UCSD-AML1 (cell line): ENCODE results near the gene BANP.
"Not testable (repeated sequence)": the region's sequence is repeated elsewhere in the genome, so short reads cannot be mapped to it uniquely, and the experiment has no call there.

Experiments
- DNase-seq: peaks from one replicate; lab custom pipeline; 2025; ENCODE audit not compliant: unreplicated experiment; lab: John Stamatoyannopoulos, UW

The BANP gene

GRCh38 chr16:88098731-88099562, 147.7 kb downstream of the BANP start:
- not testable (repeated sequence) for DNase-seq

- DNase-seq = no peak
Observed at GRCh38 chr16:88099563-88099890, 148.3 kb downstream of the BANP start.

GRCh38 chr16:88099956-88100355, 148.7 kb downstream of the BANP start:
- not testable (repeated sequence) for DNase-seq

- DNase-seq = not testable (repeated sequence)
Observed at GRCh38 chr16:88100801-88101622, 149.8 kb downstream of the BANP start.

GRCh38 chr16:88101623-88102105, 150.4 kb downstream of the BANP start:
- DNase-seq = not testable (repeated sequence)

GRCh38 chr16:88102597-88102996, 151.4 kb downstream of the BANP start:
- DNase-seq = no peak

GRCh38 chr16:88103011-88103410, 151.8 kb downstream of the BANP start:
- no peak for DNase-seq

- no peak for DNase-seq
Observed at GRCh38 chr16:88103581-88104188, 152.5 kb downstream of the BANP start.

GRCh38 chr16:88104363-88104762, 153.1 kb downstream of the BANP start:
- not testable (repeated sequence) for DNase-seq

- not testable (repeated sequence) for DNase-seq
Observed at GRCh38 chr16:88105574-88106140, 154.4 kb downstream of the BANP start.

GRCh38 chr16:88106566-88106965, 155.3 kb downstream of the BANP start:
- not testable (repeated sequence) for DNase-seq

GRCh38 chr16:88108762-88109161, 157.5 kb downstream of the BANP start:
- DNase-seq = no peak

- DNase-seq = not testable (repeated sequence)
Observed at GRCh38 chr16:88109726-88110621, 158.7 kb downstream of the BANP start.

GRCh38 chr16:88110875-88111494, 159.8 kb downstream of the BANP start:
- DNase-seq = not testable (repeated sequence)

GRCh38 chr16:88111976-88112375, 160.7 kb downstream of the BANP start:
- DNase-seq = not testable (repeated sequence)

GRCh38 chr16:88113545-88114045, 162.4 kb downstream of the BANP start:
- DNase-seq = no peak

GRCh38 chr16:88114541-88115228, 163.5 kb downstream of the BANP start:
- not testable (repeated sequence) for DNase-seq

- no peak for DNase-seq
Observed at GRCh38 chr16:88116121-88116520, 164.9 kb downstream of the BANP start.

GRCh38 chr16:88117476-88117868, 166.2 kb downstream of the BANP start:
- no peak for DNase-seq
